Ishikawa (cell line): ENCODE measurements around the gene ROS1.

Experiments
- CEBPB ChIP-seq: IDR thresholded peaks from 2 replicates; pipeline ENCODE4 v1.6.1; 2012
- CREB1 ChIP-seq: IDR thresholded peaks from 2 replicates; pipeline ENCODE4 v1.6.1; 2012; ENCODE audit warnings: low read depth
- EGR1 ChIP-seq: IDR thresholded peaks from 2 replicates; pipeline ENCODE4 v1.6.1; 2012
- EP300 ChIP-seq: IDR thresholded peaks from 2 replicates; pipeline ENCODE4 v1.6.1; 2012; ENCODE audit warnings: borderline replicate concordance
- FOXM1 ChIP-seq: IDR thresholded peaks from 2 replicates; pipeline ENCODE4 v1.6.1; 2012; ENCODE audit warnings: low read depth, borderline replicate concordance
- MAX ChIP-seq: IDR thresholded peaks from 2 replicates; pipeline ENCODE4 v1.6.1; 2012
- NFIC ChIP-seq: IDR thresholded peaks from 2 replicates; pipeline ENCODE4 v1.6.1; 2012
- RAD21 ChIP-seq: IDR thresholded peaks from 2 replicates; pipeline ENCODE4 v1.6.1; 2012; ENCODE audit warnings: low read depth
- REST ChIP-seq: IDR thresholded peaks from 2 replicates; pipeline ENCODE4 v1.6.1; 2012; ENCODE audit warnings: low read depth, mild to moderate bottlenecking
- TAF1 ChIP-seq: IDR thresholded peaks from 2 replicates; pipeline ENCODE4 v1.6.1; 2012; ENCODE audit warnings: low read depth, mild to moderate bottlenecking
- TCF12 ChIP-seq: IDR thresholded peaks from 2 replicates; pipeline ENCODE4 v1.6.1; 2012; ENCODE audit warnings: low read depth
- TEAD4 ChIP-seq: IDR thresholded peaks from 2 replicates; pipeline ENCODE4 v1.6.1; 2012
- USF1 ChIP-seq: IDR thresholded peaks from 2 replicates; pipeline ENCODE4 v1.6.1; 2012
- YY1 ChIP-seq: IDR thresholded peaks from 2 replicates; pipeline ENCODE4 v1.6.1; 2012; ENCODE audit warnings: low read depth
- ZBTB7A ChIP-seq: IDR thresholded peaks from 2 replicates; pipeline ENCODE4 v1.6.1; 2012; ENCODE audit warnings: low read depth

The ROS1 gene

GRCh38 chr6:117272891-117273290 is 152.9 kb downstream of the ROS1 start:
- TF ChIP-seq YY1 (no peak), TCF12 (no peak), USF1 (no peak), NFIC (no peak), TAF1 (no peak), RAD21 (no peak), REST (no peak), EGR1 (no peak), CEBPB (no peak)

- TF ChIP-seq TEAD4 (no peak), REST (no peak), ZBTB7A (no peak), EGR1 (no peak), USF1 (no peak), CREB1 (no peak), FOXM1 (no peak), MAX (no peak), EP300 (no peak), YY1 (no peak), NFIC (no peak), RAD21 (no peak), TCF12 (no peak), CEBPB (no peak)
These were observed 153.5 kb downstream of the ROS1 start for GRCh38 chr6:117272032-117272866.

GRCh38 chr6:117270843-117271507 is 154.8 kb downstream of the ROS1 start:
- TF ChIP-seq EP300 = no peak
- TF ChIP-seq REST = no peak
- no peak for TF ChIP-seq TEAD4
- no peak for TF ChIP-seq RAD21
- no peak for TF ChIP-seq TCF12
- TF ChIP-seq TAF1 = no peak
- TF ChIP-seq USF1 = no peak
- no peak for TF ChIP-seq CREB1
- TF ChIP-seq FOXM1 = no peak
- no peak for TF ChIP-seq CEBPB
- no peak for TF ChIP-seq YY1
- no peak for TF ChIP-seq EGR1
- TF ChIP-seq NFIC = no peak
- TF ChIP-seq ZBTB7A = no peak
- no peak for TF ChIP-seq MAX
